K562 treated with DMSO at 1 percent for 4 hours (cell line): ENCODE data around the gene TNFSF8. TPM values are rescaled to one million over a fixed set of nuclear protein-coding genes. Genes with fewer than 3 reads are reported as not detected.

Experiments used
- total RNA-seq: library from RNA; unstranded; fragments of 300-600 nt; gene quantifications from 2 replicates; pipeline ENCODE4 v1.2.3, GENCODE V29; 2022; ENCODE audit not compliant: insufficient read depth

TNFSF8 gene
- not detected in 2 replicates for total RNA-seq

GRCh38 chr9:114930056-114930812 lies at the start of gene TNFSF8:
TSS of gene TNFSF8 (minus strand) at chr9:114930591. CDS start at chr9:114930303, 288 bp downstream.

Other genes starting within 250 kb of the TNFSF8 start
- gene TEX48, start 248.4 kb downstream of the TNFSF8 start, total RNA-seq, result not detected in 2 replicates
- not detected in 2 replicates for gene TNFSF15, start 124.6 kb downstream of the TNFSF8 start, total RNA-seq
- gene TNC, start 187.6 kb upstream of the TNFSF8 start, total RNA-seq, result 0.46 and 0.81 TPM in 2 replicates